Peyer's patch (tissue), 4 donors: ENCODE results near the gene ANK2.

Experiments used
- CTCF ChIP-seq, 6 experiments: fragments of 450-650 bp in 4 of 6; fragments of 200-600 bp in 2 of 6; sonication (generic) in 1 of 6; IDR thresholded peaks; one replicate each; pipeline ENCODE4 v1.5.1; 2017 to 2019; ENCODE audit warnings: antibody characterized with exemption in 6 of 6, mild to moderate bottlenecking in 3 of 6, moderate library complexity in 1 of 6
- POLR2A ChIP-seq, 2 donors: fragments of 450-650 bp; IDR thresholded peaks; one replicate each; pipeline ENCODE4 v1.5.1; 2017; ENCODE audit warnings: antibody characterized with exemption in 2 of 2, mild to moderate bottlenecking in 2 of 2, moderate library complexity in 2 of 2

DNA sequence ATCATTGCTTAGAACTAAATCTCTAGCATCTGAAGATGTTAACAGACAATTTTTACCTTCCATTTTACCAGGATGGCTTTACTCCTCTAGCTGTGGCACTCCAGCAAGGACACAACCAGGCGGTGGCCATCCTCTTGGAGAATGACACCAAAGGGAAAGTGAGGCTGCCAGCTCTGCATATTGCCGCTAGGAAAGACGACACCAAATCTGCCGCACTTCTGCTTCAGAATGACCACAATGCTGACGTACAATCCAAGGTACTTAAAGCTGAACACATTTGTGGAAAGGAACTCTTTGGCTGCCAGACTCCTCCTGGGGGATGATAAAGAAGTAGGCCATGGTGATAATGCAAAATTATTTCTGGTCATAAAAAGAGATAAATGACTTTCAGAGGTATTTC lies 187.5 kb downstream of the ANK2 start:
- TF ChIP-seq CTCF (IDR thresholded peaks at IDR 0.05), result no peak
- TF ChIP-seq POLR2A (IDR thresholded peaks at IDR 0.05), result no peak
